Naive B cell (primary cell): ENCODE data around the gene ZNF790. TPM values are rescaled to one million over a fixed set of nuclear protein-coding genes. Genes with fewer than 3 reads are reported as not detected.

Source experiments
- polyA plus RNA-seq, 6 donors: library from polyadenylated mRNA; unstranded; fragments of 300-500 nt; fragmentation: Illumina TruSeq; gene quantifications; one replicate each; pipeline ENCODE4 v1.2.3, GENCODE V29; 2021; ENCODE audit warnings: low read depth in 6 of 6

Gene ZNF790
- polyA plus RNA-seq, 6 donors from 2014 or later, result 3.1 to 10.9 (median 7.8) TPM

Other genes starting within 250 kb of the ZNF790 start
- 10 to 100 TPM in 3 of 6 donors, 1 to 10 TPM in 2, under 1 TPM in 1; 0.28 to 15.5 (median 8.0) TPM for gene ZNF382, start 233.1 kb downstream of the ZNF790 start, polyA plus RNA-seq
- 10 to 100 TPM in 2 of 6 donors, 1 to 10 TPM in 4; 2.5 to 13.0 (median 8.6) TPM for gene ZNF461, start 171.6 kb downstream of the ZNF790 start, polyA plus RNA-seq
- 10 to 100 TPM in 5 of 6 donors, 1 to 10 TPM in 1; 3.3 to 20.0 (median 12.9) TPM for gene ZNF567, start 150.8 kb downstream of the ZNF790 start, polyA plus RNA-seq
- 1 to 10 TPM in 2 of 6 donors, under 1 TPM in 3, not detected in 1; 0.29 to 1.8 (median 0.63) TPM for gene ZNF850, start 65.6 kb downstream of the ZNF790 start, polyA plus RNA-seq
- 10 to 100 TPM in 4 of 6 donors, 1 to 10 TPM in 1, not detected in 1; 8.4 to 13.6 (median 10.9) TPM for gene ZNF345, start 12.5 kb upstream of the ZNF790 start, polyA plus RNA-seq
- gene ZNF829, start 77.9 kb upstream of the ZNF790 start, polyA plus RNA-seq, result 1 to 10 TPM; 3.4 to 6.9 (median 5.0) TPM
- 10 to 100 TPM in 5 of 6 donors, 1 to 10 TPM in 1; 7.3 to 19.1 (median 13.0) TPM for gene ZNF568, start 77.9 kb upstream of the ZNF790 start, polyA plus RNA-seq
- gene ZNF420, start 240.0 kb upstream of the ZNF790 start, polyA plus RNA-seq, result 10 to 100 TPM; 19.8 to 39.0 (median 32.1) TPM